HepG2 (cell line): Measurements from ENCODE around the gene SERPINB6. TPM values are rescaled to one million over a fixed set of nuclear protein-coding genes. Genes with fewer than 3 reads are reported as not detected.

Source experiments
- CERS6 ChIP-seq: sonication (generic); formaldehyde crosslinking; IDR thresholded peaks from 2 replicates; pipeline ENCODE4 v1.5.0; 2020; ENCODE audit warnings: missing genetic modification reagents
- FOXA3 ChIP-seq: IDR thresholded peaks from 2 replicates; pipeline ENCODE4 v1.6.1; 2016; ENCODE audit warnings: missing genetic modification reagents, missing compliant biosample characterization
- HOXA7 ChIP-seq: sonication (generic); formaldehyde crosslinking; IDR thresholded peaks from 2 replicates; pipeline ENCODE4 v1.8.1; 2022; ENCODE audit warnings: mild to moderate bottlenecking, missing genetic modification reagents, moderate library complexity
- NFE2L1 ChIP-seq: sonication (generic); formaldehyde crosslinking; IDR thresholded peaks from 2 replicates; pipeline ENCODE4 v1.4.0; 2020; ENCODE audit warnings: missing genetic modification reagents, mild to moderate bottlenecking, borderline replicate concordance
- NFKBIZ ChIP-seq: IDR thresholded peaks from 2 replicates; pipeline ENCODE4 v1.6.1; 2018; ENCODE audit warnings: missing genetic modification reagents, missing compliant biosample characterization
- POLR2AphosphoS2 ChIP-seq: IDR thresholded peaks from 2 replicates; pipeline ENCODE4 v1.6.1; 2011; ENCODE audit warnings: low read depth, low read length, improper control_type of control experiment
- SRSF4 ChIP-seq: fragments of 200-400 bp; formaldehyde crosslinking; IDR thresholded peaks from one replicate; pipeline ENCODE4 v1.6.1; 2018; ENCODE audit warnings: mild to moderate bottlenecking, low read depth, low read length, moderate library complexity; ENCODE audit not compliant: poor library complexity, severe bottlenecking
- SYNCRIP ChIP-seq: fragments of 200-400 bp; formaldehyde crosslinking; IDR thresholded peaks from 2 replicates; pipeline ENCODE4 v1.6.1; 2018; ENCODE audit warnings: mild to moderate bottlenecking, low read depth, low read length; ENCODE audit not compliant: insufficient read depth
- THAP7 ChIP-seq: sonication (generic); formaldehyde crosslinking; IDR thresholded peaks from 2 replicates; pipeline ENCODE4 v1.8.1; 2023; ENCODE audit warnings: mild to moderate bottlenecking, missing genetic modification reagents
- ZBED4 ChIP-seq: sonication (generic); formaldehyde crosslinking; IDR thresholded peaks from 2 replicates; pipeline ENCODE4 v1.4.0; 2020; ENCODE audit warnings: missing genetic modification reagents, borderline replicate concordance
- ZBTB38 ChIP-seq: sonication (generic); formaldehyde crosslinking; IDR thresholded peaks from 2 replicates; pipeline ENCODE4 v1.5.1; 2020; ENCODE audit warnings: mild to moderate bottlenecking, missing genetic modification reagents
- ZBTB49 ChIP-seq: sonication (generic); formaldehyde crosslinking; IDR thresholded peaks from 2 replicates; pipeline ENCODE4 v1.4.0; 2020; ENCODE audit warnings: missing genetic modification reagents, borderline replicate concordance
- ZNF383 ChIP-seq: sonication (generic); formaldehyde crosslinking; IDR thresholded peaks from 2 replicates; pipeline ENCODE4 v1.4.0; 2020; ENCODE audit warnings: missing genetic modification reagents, mild to moderate bottlenecking, borderline replicate concordance
- ZNF513 ChIP-seq: sonication (generic); formaldehyde crosslinking; conservative IDR thresholded peaks from 2 replicates; pipeline ENCODE4 v1.5.0; 2020; ENCODE audit warnings: missing genetic modification reagents
- ZNF678 ChIP-seq: sonication (generic); formaldehyde crosslinking; IDR thresholded peaks from 2 replicates; pipeline ENCODE4 v1.4.0; 2020; ENCODE audit warnings: mild to moderate bottlenecking, missing genetic modification reagents
- ZNF780A ChIP-seq: sonication (generic); formaldehyde crosslinking; IDR thresholded peaks from 2 replicates; pipeline ENCODE4 v1.8.0; 2022; ENCODE audit warnings: mild to moderate bottlenecking, missing genetic modification reagents, moderate library complexity
- ZSCAN29 ChIP-seq: sonication (generic); formaldehyde crosslinking; conservative IDR thresholded peaks from 2 replicates; pipeline ENCODE4 v1.4.0; 2020; ENCODE audit warnings: mild to moderate bottlenecking, missing genetic modification reagents
- polyA plus RNA-seq, 8 experiments: library from polyadenylated mRNA; depleted of rRNA in 3 of 8; stranded (reverse) in 7 of 8; unstranded in 1 of 8; fragments of >200 nt; fragmentation: Illumina TruSeq in 4 of 8; extraction: Trizol in 4 of 8; gene quantifications; 2 replicates each; pipeline versions ENCODE4 v1.2.1 to v1.2.3, GENCODE V29; 2011 to 2016; ENCODE audit warnings: low read depth in 4 of 8, missing spikeins in 1 of 8, mixed read lengths in 1 of 8; ENCODE audit not compliant: insufficient read depth in 1 of 8
- total RNA-seq, 5 experiments: library from RNA; depleted of rRNA; stranded (reverse); fragments of >200 nt; fragmentation: Illumina TruSeq; extraction: Trizol; gene quantifications; 2 replicates each; pipeline ENCODE4 v1.2.3, GENCODE V29; 2016; ENCODE audit warnings: low read depth in 1 of 5

SERPINB6 gene
- total and polyA plus RNA-seq, 2 of the 13 experiments (the other 11 are each of a cell fraction or from before 2014, with no cell fraction given), result 38.2 to 61.3 TPM

GRCh38 chr6:2999618-3000557 lies 28.5 kb upstream of the SERPINB6 start, which contains the start of gene NQO2 (continued):
- TF ChIP-seq ZNF678 (CRISPR knock-in tag) (peak; percentile 82; the same call in 1 of the 2 replicates), FOXA3 (CRISPR knock-in tag) (no peak), SYNCRIP (no peak), NFE2L1 (CRISPR knock-in tag) (no peak), NFKBIZ (CRISPR knock-in tag) (no peak), ZSCAN29 (CRISPR knock-in tag) (no peak; the same call in 1 of the 2 replicates), ZBED4 (CRISPR knock-in tag) (no peak), ZNF513 (CRISPR knock-in tag) (no peak), POLR2AphosphoS2 (no peak), THAP7 (CRISPR knock-in tag) (peak; percentile 90; the same call in 1 of the 2 replicates), ZNF780A (CRISPR knock-in tag) (no peak), SRSF4 (no peak), ZBTB38 (CRISPR knock-in tag) (peak; percentile 69; the same call in 1 of the 2 replicates), HOXA7 (CRISPR knock-in tag) (no peak; the same call in 1 of the 2 replicates), ZBTB49 (CRISPR knock-in tag) (peak; percentile 81; the same call in 1 of the 2 replicates), ZNF383 (CRISPR knock-in tag) (no peak), CERS6 (no peak; the same call in 1 of the 2 replicates)
